Ishikawa (cell line): ENCODE measurements around the gene DVL2.

Experiments used
- EP300 ChIP-seq: IDR thresholded peaks from 2 replicates; pipeline ENCODE4 v1.6.1; 2012; ENCODE audit warnings: borderline replicate concordance
- RAD21 ChIP-seq: IDR thresholded peaks from 2 replicates; pipeline ENCODE4 v1.6.1; 2012; ENCODE audit warnings: low read depth
- TAF1 ChIP-seq: IDR thresholded peaks from 2 replicates; pipeline ENCODE4 v1.6.1; 2012; ENCODE audit warnings: low read depth, mild to moderate bottlenecking
- YY1 ChIP-seq: IDR thresholded peaks from 2 replicates; pipeline ENCODE4 v1.6.1; 2012; ENCODE audit warnings: low read depth
- TF ChIP-seq, protein P1 (sequence below): IDR thresholded peaks from 2 replicates; pipeline ENCODE4 v1.6.1; 2012
- TF ChIP-seq, protein P2 (sequence below): IDR thresholded peaks from 2 replicates; pipeline ENCODE4 v1.6.1; 2012

- TF ChIP-seq EP300, result peak; percentile 38; the same call in 1 of the 2 replicates
- TF ChIP-seq, protein P1, sequence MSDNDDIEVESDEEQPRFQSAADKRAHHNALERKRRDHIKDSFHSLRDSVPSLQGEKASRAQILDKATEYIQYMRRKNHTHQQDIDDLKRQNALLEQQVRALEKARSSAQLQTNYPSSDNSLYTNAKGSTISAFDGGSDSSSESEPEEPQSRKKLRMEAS, result peak; percentile 92
- TF ChIP-seq TAF1, result peak; percentile 41; the same call in 1 of the 2 replicates
- TF ChIP-seq YY1, result peak; percentile 74
- TF ChIP-seq, protein P2, sequence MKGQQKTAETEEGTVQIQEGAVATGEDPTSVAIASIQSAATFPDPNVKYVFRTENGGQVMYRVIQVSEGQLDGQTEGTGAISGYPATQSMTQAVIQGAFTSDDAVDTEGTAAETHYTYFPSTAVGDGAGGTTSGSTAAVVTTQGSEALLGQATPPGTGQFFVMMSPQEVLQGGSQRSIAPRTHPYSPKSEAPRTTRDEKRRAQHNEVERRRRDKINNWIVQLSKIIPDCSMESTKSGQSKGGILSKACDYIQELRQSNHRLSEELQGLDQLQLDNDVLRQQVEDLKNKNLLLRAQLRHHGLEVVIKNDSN, result peak; percentile 99
- no peak for TF ChIP-seq RAD21
Observed at GRCh38 chr17:7234083-7234951, at the start of gene DVL2.
